OCI-LY1 (cell line): ENCODE results near the gene IQCF2.

Experiments used
- H2AFZ ChIP-seq: fragments of 200-600 bp; sonication (generic), shearing (Covaris generic); 2 replicates; pipeline ENCODE4 v1.6.0; 2014; ENCODE audit warnings: antibody characterized with exemption, mild to moderate bottlenecking, low read length
- H3F3A ChIP-seq: fragments of 200-600 bp; sonication (generic), shearing (Covaris generic); 2 replicates; pipeline ENCODE4 v1.6.0; 2014; ENCODE audit warnings: mild to moderate bottlenecking, antibody characterized with exemption, low read length, moderate library complexity; ENCODE audit not compliant: insufficient read depth
- H3K27ac ChIP-seq: fragments of 200-600 bp; sonication (generic); 2 replicates; pipeline ENCODE4 v1.5.1; 2014; ENCODE audit warnings: low read length, mixed run types, mild to moderate bottlenecking, low read depth; ENCODE audit not compliant: poor library complexity, severe bottlenecking
- H3K27me3 ChIP-seq: fragments of 200-600 bp; sonication (generic); 2 replicates; pipeline ENCODE4 v1.6.0; 2014; ENCODE audit warnings: antibody characterized with exemption, mild to moderate bottlenecking, low read length, moderate library complexity; ENCODE audit not compliant: insufficient read depth
- H3K36me3 ChIP-seq: fragments of 200-600 bp; sonication (generic); 2 replicates; pipeline ENCODE4 v1.6.1; 2014; ENCODE audit warnings: mild to moderate bottlenecking, antibody characterized with exemption, low read length, moderate library complexity, mixed read lengths; ENCODE audit not compliant: insufficient read depth
- H3K4me1 ChIP-seq: fragments of 200-600 bp; sonication (generic); 2 replicates; pipeline ENCODE4 v1.5.1; 2014; ENCODE audit warnings: mild to moderate bottlenecking, low read length, moderate library complexity; ENCODE audit not compliant: insufficient read depth, severe bottlenecking
- H3K4me2 ChIP-seq: fragments of 200-600 bp; sonication (generic), shearing (Covaris generic); 2 replicates; pipeline ENCODE4 v1.6.1; 2014; ENCODE audit warnings: low read length
- H3K4me3 ChIP-seq: fragments of 200-600 bp; sonication (generic); 2 replicates; pipeline ENCODE4 v1.5.1; 2014; ENCODE audit warnings: low read length, low read depth, mild to moderate bottlenecking, mixed read lengths; ENCODE audit not compliant: poor library complexity, severe bottlenecking
- H3K79me2 ChIP-seq: fragments of 200-600 bp; shearing (Covaris generic); 2 replicates; pipeline ENCODE4 v1.6.1; 2016; ENCODE audit warnings: mixed run types, low read length, mixed read lengths; ENCODE audit not compliant: insufficient read depth
- H3K9ac ChIP-seq: fragments of 200-600 bp; sonication (generic), shearing (Covaris generic); 2 replicates; pipeline ENCODE4 v1.6.1; 2014; ENCODE audit warnings: mild to moderate bottlenecking, low read length, mixed read lengths
- H3K9me2 ChIP-seq: fragments of 200-600 bp; sonication (generic), shearing (Covaris generic); 2 replicates; pipeline ENCODE4 v1.6.1; 2014; ENCODE audit warnings: low read depth, mild to moderate bottlenecking, low read length, mixed read lengths
- H3K9me3 ChIP-seq: fragments of 200-600 bp; shearing (Covaris generic); 2 replicates; pipeline ENCODE4 v1.6.1; 2014; ENCODE audit warnings: low read length, mixed read lengths
- H4K20me1 ChIP-seq: fragments of 200-600 bp; sonication (generic), shearing (Covaris generic); 2 replicates; pipeline ENCODE4 v1.6.0; 2016; ENCODE audit warnings: mild to moderate bottlenecking, low read length; ENCODE audit not compliant: insufficient read depth
- CTCF ChIP-seq: fragments of 200-600 bp; sonication (generic), shearing (Covaris generic); IDR thresholded peaks from 2 replicates; pipeline ENCODE4 v1.5.1; 2017; ENCODE audit warnings: mild to moderate bottlenecking, antibody characterized with exemption, low read length, moderate library complexity, mixed read lengths
- EZH2 ChIP-seq: fragments of 200-600 bp; sonication (generic), shearing (Covaris generic); IDR thresholded peaks from 2 replicates; pipeline ENCODE4 v1.8.0; 2017; ENCODE audit warnings: borderline replicate concordance, mixed run types, mild to moderate bottlenecking, antibody characterized with exemption, low read length, moderate library complexity, mixed read lengths

IQCF2 gene

DNA sequence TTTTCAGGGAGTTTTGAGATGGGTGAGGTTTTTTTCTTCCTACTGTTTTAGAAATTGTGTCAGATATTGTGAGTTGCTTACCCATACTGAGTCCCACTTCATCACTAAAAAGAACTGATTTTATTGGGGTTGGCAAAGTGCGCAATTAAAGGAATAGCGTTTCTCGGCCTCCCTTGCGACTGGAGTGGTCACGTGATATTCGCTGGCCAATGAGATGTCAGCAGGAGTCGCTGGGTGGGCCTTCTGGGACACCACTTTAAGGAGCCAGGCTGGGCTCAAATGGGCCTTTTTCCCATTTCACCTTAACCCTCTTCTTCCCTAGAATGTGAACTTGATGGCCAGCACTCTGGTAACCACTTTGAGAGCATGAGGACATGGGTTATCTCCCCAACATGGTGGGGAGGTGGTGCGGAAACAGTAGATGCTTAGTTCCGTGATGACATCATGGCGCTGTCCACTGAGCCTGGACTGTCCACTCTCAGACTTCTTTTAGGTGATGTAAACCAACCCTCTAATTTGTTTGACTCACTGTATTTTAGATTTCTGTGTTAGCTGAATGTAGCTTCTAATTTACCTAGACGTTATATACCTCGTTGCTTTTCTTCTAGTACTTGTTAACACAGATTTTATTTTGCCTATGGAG, 27.2 kb downstream of the IQCF2 start:
- H3K9ac ChIP-seq = no peak overlapping the region
- TF ChIP-seq EZH2 = no peak
- TF ChIP-seq CTCF = no peak
- no peak overlapping the region for H3K4me2 ChIP-seq
- H2AFZ ChIP-seq = no peak overlapping the region
- no peaks in the 10 kb centered on the region for H3K9me3 ChIP-seq
- no peaks in the 10 kb centered on the region for H3K4me1 ChIP-seq
- no peaks in the 10 kb centered on the region for H3K79me2 ChIP-seq
- H3K36me3 ChIP-seq = no peaks in the 10 kb centered on the region
- H3K4me3 ChIP-seq = no peak overlapping the region
- H3K27ac ChIP-seq = no peak overlapping the region
- H3K9me2 ChIP-seq = no peaks in the 10 kb centered on the region
- H3K27me3 ChIP-seq = no peaks in the 10 kb centered on the region; the same call in 1 of the 2 replicates
- no peaks in the 10 kb centered on the region for H3F3A ChIP-seq
- no peaks in the 10 kb centered on the region for H4K20me1 ChIP-seq

DNA sequence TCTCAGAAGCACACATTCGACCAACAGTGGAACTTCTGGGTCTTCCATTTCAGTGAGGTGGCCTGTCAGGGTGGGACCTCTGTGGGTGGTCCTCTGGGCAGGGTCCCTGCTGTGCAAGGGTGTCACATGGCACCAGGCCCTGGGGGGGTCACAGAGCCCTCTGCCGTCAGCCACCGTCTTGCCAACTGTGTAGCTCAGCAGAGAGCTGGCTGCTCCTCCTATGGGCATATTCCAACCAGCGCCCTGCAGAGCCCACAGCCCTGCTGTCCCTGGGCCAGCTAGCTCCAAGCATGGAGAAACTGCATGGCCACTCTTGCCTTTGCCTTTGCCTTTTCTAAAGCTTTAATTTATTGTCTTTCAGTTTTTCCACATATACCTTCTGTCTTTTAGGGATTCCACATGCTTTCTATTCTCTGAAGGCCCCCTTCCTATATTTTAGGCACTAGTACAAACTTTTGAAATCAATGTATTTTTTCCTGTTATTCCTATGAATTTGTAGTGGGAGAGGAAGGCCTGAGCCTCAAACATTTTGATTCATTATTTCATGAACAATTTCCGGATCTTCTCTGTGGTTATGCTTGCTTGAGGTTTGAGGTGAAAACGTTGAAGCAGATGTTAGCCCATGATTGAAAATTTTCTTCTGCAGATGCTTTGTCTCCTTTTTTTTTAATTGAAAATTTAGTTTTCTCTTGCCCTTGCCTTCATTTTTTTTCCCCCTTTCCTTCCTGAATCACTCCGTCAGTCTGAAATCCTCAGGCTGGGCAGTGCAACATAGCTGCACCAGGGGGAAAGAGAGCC, 30.0 kb downstream of the IQCF2 start:
- H4K20me1 ChIP-seq = no peaks in the 10 kb centered on the region
- no peaks in the 10 kb centered on the region for H3K79me2 ChIP-seq
- H3K36me3 ChIP-seq = no peaks in the 10 kb centered on the region
- H3K4me1 ChIP-seq = no peaks in the 10 kb centered on the region
- peaks cover 3% of the 10 kb centered on the region; the same call in 1 of the 2 replicates for H3K27me3 ChIP-seq
- H3K9ac ChIP-seq = no peak overlapping the region
- TF ChIP-seq EZH2 (no peak), CTCF (no peak)
- H3K27ac ChIP-seq = no peak overlapping the region
- H3F3A ChIP-seq = no peaks in the 10 kb centered on the region
- no peaks in the 10 kb centered on the region for H3K9me3 ChIP-seq
- H3K4me3 ChIP-seq = no peak overlapping the region
- H2AFZ ChIP-seq = no peak overlapping the region
- no peak overlapping the region for H3K4me2 ChIP-seq
- H3K9me2 ChIP-seq = no peaks in the 10 kb centered on the region

DNA sequence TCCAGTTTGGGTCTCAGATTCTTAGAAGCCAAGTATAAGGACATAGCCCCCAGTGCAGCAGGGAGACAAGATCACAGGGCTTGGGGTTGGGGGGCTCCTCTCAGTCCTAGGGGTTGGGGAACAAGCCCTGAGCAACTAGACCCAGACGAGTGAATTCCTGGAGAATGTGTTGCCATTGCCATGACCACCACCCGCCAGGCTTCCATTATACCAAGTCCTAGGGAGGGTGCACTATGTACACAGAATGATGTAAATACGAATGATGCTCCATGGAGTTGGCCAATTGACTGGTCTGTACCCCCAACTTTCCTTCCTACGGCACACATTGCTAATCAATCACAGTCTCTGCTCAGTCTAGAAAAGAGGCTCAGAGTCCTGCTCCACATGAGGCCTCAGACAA, 33.0 kb downstream of the IQCF2 start:
- H3K4me3 ChIP-seq = no peak overlapping the region
- H3K27me3 ChIP-seq = 0 out of 2 replicates have a peak, but pooled peaks cover 3% of the 10 kb centered on the region
- no peaks in the 10 kb centered on the region for H3K9me3 ChIP-seq
- H3F3A ChIP-seq = no peaks in the 10 kb centered on the region
- H3K9ac ChIP-seq = no peak overlapping the region
- TF ChIP-seq EZH2 (no peak), CTCF (no peak)
- H3K79me2 ChIP-seq = no peaks in the 10 kb centered on the region
- no peaks in the 10 kb centered on the region for H3K36me3 ChIP-seq
- no peak overlapping the region for H3K4me2 ChIP-seq
- H3K9me2 ChIP-seq = no peaks in the 10 kb centered on the region
- H3K27ac ChIP-seq = no peak overlapping the region
- H2AFZ ChIP-seq = no peak overlapping the region
- no peaks in the 10 kb centered on the region for H4K20me1 ChIP-seq
- no peaks in the 10 kb centered on the region for H3K4me1 ChIP-seq
